ENCODE data around the gene ITPR2.

The ITPR2 gene

DNA sequence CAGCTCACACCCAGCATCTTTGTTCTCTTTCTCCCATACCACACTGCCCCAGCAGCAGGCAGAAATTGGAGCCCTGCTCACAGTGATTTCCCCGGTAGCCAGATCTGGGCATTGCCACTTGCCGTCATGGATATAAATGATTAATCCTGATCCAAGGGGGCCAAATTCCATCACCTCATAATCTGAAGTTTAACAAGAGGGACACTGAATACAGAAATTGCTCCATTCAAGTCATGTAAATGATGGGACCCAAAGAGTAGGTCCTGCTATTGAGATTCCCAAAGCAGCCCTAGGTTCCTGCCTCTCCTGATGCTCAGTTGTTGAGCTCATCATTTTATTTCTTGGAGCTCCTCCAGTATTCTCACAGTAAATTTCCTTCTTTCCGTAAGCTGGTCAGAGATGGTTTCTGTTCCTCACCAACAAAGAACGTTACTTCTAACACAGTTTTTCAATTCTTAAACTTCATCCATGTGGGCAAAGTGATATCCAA lies 11.7 kb downstream of the ITPR2 start:
- no peak for DNase-seq (ENCODE audit: low read depth)

DNA sequence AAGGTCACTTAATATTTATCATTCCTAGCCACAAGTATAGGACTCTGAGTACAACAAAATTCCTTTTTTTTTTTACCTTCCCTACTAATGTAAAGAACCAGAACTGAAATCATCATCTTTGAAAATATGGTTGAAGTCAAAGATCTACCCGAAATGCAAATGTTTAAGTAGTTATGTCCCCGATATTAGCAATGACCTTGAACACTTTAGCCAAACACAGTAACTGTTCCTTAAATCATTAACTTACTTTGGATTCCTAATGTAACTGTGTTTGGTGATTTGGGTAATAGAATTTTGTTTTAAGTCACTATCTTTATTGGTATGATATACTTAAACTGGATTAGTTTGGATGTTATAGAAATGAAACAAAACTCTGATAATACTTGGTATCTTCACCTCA lies 14.4 kb downstream of the ITPR2 start:
- DNase-seq (ENCODE audit: low read depth) = no peak

DNA sequence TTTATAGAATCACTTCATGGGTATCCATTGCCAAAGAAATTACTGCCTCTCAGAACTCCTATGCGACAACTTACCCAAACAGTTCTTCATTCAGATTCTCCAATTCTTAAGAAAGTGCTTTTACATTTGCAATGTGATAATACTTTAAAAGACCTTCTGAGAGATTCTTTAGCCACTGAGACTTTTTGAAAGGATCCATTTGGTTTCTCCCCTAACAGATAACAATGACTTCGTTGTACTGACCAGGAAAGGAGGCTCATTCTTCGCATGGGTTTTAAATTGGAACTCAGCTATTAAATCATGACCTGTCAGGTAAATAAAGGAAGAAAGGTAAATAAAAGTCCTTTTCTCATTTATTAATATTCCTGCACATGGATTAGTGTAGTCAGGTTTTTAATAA lies 14.8 kb downstream of the ITPR2 start:
- no peak for DNase-seq (ENCODE audit: low read depth)

DNA sequence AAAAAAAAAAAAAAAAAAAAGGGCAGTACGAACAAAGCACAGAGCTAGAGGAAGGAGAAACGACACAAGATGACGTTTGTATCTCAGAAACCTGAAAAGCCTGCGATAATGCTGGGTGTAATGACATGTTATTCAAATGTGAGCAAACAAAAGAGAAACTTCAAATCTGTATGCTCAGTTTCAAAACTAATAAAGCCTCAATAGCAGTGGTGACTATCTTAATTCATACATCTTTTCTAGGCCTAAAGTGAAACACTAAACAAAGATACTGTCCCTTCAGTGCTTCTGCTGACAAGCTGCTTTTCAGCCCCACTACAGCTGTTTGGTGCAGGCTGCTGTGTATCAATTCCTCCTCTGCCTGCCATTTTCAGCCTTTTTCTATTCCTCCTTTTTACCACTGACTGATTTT lies 15.8 kb downstream of the ITPR2 start:
- DNase-seq (ENCODE audit: low read depth) = no peak

DNA sequence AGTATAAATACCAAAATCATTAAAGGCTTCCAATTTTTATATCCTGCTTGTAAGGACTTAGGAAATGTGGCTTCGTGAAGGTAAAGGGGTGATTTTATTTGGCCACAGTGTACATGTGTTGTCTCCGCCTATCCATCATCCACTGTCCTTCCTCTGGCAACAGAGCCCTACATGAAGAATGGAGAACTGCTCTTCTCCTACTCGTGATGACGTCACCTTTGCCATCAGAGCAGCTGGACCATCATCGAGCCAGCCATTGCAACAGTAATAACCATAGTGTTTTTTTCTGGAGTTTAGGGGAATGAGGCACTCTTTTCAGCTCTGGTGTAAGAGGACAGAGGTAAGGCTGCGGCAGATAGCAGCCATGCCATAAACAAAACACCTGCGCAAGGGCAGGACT lies 19.2 kb downstream of the ITPR2 start:
- no peak for DNase-seq (ENCODE audit: low read depth)

DNA sequence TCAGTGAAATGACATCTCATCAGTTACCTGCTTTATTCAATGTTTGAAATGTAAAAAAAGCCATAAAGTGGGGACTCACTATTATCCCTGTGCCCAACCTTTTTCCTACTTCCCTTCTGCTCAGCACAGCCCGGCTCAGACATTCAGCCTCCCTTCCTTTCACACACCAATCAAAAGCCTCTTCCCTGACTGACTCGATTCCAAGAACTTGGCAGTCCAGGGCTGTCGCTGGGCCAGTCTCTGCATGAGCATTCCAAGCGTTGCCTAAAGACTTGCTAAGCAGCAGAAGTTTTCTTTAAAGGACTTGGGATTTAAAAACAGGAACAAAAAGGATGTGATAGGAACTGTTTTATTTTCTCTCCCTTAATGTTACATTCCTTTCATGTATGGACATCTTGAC lies 22.7 kb downstream of the ITPR2 start:
- DNase-seq (ENCODE audit: low read depth) = no peak

DNA sequence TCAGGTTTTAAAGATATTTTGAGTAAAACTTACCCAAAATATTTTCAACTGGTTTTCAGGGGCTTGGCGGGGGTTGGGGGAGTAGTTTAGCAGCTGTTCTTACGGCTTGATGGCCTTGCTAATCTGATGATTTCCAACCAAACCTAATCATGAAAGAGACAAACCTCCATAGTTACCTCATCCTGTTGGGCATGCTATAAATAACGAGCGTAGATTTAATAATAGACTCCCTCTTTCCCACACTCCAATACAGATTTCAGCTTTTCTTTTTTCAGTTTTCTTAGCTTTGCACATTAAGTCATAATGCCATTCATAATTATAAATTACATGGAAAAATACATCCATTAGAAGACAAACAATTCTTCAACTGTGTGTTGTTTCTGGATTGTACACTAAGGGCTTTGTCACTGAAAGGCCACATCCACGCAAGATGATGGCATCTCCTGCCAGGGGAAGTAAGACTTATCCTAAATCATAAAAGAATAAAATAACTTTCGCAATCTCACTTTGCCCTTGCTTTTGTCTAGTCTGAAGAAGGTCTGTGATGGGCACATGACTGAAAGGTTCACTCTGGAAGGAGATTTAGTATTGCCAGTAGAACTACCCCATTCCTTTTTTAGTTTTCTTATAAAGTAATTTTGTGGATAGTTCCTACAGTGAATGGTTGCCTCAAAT lies 23.2 kb downstream of the ITPR2 start:
- no peak for DNase-seq (ENCODE audit: low read depth)

DNA sequence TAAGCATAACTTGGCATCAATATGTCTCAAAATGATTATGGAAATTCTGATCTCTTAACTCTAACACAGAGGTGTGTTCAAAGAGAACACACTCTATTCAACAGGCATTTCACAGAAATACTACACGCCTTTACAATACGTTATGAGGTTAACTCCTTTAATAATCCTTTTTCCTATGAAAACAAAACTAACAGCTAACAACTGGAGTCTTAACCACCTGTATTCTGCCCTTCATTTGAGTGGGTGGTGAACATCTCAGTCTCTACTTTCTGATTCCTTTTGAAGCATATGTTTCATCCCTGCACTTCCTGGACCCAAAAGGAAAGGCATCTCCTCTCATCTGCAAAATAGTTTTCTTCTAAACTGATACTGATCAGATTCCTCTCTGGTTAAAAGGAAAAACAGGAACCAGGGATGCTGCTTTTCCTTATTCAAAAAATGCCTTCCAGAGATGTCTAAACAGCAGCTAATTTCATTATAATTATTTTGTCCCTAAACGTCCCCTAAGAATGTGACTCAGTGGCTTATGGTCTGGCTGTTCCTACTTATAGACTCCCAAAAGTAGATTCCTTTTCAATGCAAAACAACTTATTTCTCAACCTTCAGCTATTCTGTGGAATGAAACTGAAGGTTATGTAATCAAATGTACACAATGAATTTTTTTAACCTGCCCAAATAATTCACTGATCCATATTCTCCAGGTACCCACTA lies 24.1 kb downstream of the ITPR2 start:
- no peak for DNase-seq (ENCODE audit: low read depth)

DNA sequence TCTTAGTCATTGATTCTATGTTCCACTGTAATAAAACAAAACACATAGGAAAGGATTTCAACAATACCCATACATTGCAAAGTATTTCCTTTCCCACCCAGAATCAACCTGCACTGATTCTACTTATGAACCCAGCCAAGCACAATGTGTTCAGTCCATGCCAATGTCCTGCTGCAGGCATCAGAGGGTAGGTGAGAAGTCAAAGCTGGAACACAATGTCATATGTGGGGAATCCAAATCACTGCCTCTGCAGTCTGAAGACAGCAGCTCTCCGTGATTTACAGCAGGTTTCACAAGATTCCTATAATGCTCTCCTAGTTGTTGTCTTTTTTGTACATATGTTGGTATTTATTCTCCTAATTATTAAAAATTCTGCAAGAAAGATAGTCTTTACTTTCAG lies 25.7 kb downstream of the ITPR2 start:
- no peak for DNase-seq (ENCODE audit: low read depth)

DNA sequence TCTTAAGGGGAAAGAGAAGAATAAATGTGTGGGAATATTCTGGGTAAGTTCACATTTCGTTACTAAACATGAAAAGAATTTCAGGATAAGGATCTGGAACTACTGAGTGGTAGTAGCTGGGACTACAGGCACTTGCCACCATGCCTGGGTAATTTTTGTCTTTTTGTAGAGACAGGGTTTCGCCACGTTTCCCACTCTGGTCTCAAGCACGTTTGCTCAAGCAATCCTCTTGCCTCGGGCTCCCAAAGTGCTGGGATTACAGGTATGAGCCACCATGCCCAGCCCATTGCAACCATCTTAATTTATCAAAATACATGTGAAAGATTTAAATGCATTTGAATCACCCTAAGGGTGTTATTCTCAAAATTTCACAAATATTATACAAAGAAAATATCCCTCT lies 26.4 kb downstream of the ITPR2 start:
- no peak for DNase-seq (ENCODE audit: low read depth)

DNA sequence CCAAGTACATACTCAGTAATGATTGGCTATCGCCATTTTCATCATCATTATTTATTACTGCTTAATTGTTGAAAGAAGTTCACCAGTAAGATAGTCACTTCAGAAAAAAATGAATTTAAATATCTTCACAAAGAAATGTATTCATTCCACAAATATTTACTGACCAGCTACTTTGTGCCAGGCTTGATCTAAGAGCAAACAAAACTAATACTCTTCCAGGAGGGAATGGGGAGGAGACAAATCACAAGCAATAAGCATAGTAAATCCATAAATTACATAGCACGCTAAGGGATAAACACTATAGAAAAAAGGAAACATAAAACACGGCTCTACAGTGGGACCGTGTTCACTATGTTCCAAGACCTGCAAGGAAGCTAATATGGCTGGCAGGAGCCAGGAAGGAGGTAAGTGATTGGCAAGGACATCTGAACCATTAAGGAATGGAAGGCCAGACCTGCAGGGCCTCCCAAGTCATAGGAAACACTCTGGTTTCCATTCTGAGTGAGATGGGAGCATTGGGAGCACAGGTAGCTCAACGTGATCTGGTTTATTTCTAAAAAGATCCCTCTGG lies 27.5 kb downstream of the ITPR2 start:
- DNase-seq (ENCODE audit: low read depth) = no peak

DNA sequence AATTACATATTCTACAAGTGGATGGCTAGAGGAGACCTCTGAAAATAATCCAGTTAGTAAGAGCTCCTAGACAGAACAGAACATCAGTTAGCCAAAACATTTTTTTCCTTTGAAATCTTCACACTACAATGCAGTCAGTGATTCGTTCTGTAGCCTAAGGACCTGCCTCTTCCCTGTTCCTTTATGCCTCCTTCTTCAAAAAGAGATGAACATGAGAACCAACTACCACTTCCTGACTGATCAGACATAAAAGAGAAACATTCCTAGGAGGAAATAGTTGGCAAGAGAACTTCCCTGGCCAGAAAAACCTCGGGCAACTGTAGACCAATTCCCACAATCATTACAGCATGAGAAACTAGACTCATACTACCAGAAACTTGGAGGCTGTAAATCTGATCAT lies 29.4 kb downstream of the ITPR2 start:
- no peak for DNase-seq (ENCODE audit: low read depth)

DNA sequence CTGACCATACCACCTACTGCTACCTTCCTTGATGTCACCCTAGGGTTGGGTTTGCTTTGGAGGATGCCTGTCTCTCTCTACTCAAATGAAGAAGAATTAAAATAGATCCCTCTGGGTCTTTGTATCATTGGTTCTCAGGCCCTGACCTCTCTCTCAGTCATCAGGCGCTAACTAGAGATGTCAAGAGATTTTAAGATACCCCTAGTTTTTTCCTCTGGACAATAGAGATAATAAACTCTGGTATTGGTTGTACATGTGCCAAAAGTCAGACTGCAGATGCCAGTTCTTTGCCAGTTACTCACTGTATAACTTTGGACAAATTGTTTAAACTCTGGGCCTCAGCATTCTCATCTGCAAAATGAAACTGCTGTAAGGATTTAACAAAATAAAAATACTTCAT lies 31.5 kb downstream of the ITPR2 start:
- no peak for DNase-seq (ENCODE audit: low read depth)

DNA sequence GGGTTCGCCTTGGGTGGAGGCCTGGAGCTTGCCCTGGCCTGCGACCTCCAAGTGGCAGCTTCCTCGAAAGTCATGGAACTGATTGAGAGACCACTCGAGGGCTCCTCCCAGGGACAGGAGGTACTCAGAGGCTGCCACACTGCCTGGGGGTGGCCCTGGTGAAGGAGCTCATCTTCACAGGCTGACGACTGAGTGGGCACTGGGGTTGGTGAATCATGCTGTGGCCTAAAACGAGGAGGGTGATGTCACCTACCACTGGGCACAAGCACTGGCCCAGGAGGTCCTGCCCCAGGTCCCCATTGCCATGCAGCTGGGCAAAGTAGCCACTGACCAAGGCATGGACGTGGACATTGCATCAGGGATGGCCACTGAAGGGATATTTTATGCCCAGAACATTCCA lies 32.1 kb downstream of the ITPR2 start:
- no peak for DNase-seq (ENCODE audit: low read depth)

DNA sequence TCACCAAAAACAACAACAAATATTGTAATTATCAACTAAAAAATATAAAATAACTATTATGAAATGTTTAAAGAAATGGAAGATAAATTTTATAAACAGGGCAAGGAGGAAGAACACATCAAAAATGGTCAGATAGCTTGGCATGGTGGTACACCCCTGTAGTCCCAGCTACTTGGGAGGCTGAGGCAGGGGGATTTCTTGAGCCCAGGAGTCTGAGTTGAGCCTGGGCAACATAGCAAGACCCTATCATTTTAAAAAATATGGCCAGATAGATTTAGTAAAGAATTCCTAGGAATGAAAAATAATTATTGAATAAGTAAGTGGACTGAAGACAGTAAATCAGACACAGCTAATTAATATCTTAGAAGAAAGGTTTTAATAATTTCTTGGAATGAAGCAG lies 32.6 kb downstream of the ITPR2 start:
- no peak for DNase-seq (ENCODE audit: low read depth)

DNA sequence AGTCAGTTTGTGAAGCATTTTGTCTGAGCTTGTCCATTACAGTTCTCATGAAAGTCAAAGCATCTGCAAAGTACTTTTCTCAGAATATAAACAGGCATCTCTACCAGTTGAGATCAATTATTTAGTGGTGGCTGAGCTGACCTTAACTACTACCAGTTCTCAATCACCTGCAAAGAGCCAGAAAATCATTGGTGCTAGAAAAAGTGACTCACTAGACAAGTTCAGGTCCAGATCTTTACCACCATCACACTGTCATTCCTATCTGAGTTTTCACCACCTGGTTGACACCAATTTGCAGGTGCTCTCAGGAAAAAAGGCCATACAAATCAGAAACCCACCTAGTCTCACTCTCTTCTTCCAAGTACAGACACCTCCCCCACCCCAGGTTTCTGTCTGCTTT lies 33.3 kb downstream of the ITPR2 start:
- no peak for DNase-seq (ENCODE audit: low read depth)

DNA sequence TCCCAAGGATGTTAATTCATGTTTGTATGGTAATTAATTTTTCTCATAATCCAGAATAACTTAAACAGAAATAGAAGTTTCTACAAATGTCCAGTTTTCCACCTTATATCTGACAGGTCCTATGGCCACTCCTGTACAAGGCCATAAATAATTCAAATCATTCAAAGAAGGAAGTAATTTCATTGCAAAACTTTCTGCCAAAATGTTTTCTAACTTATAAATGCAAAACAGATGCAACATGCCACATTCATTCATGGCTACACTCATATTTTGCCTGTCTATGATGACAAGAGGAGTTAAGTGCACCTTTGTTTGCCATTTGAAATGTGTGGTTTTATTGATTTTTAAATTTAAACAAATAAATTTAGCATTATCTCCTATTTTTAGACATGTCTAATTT lies 34.4 kb downstream of the ITPR2 start:
- no peak for DNase-seq (ENCODE audit: low read depth)

DNA sequence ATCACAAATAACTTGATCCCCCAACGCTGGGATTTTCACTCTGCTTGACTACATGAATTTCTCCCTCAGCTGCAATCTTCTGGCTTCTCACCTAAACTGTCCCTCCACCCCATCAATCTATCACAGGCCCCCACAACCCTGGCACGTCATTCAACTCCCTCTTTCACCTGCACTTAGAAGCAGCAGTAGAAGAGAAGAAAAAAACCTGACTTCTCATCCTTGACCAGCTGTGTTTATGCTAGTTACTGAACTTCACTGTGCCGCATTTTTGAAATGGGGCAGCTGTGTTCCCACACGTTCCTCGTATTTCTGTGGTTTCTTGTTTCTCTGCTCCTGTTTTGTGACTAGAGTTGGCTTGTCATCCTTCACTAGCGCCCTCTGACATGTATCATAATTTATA lies 35.0 kb downstream of the ITPR2 start:
- no peak for DNase-seq (ENCODE audit: low read depth)

DNA sequence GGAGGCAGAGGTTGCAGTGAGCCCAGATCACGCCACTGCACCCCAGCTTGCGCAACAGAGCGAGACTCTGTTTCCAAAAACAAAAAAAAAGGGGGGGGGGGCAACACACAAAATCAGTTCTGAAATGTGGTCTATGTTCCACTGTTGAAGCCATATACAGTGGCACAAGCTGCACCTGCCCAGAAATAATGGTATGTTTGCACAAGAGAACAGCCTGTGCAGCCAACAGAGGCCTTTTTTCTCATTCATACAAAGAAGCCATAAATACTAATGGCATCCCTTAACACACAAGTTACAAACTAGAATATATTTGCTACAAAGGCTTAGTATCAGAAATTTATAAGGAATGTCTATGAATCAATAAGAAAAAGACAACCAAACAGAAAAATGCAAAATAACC lies 37.1 kb downstream of the ITPR2 start:
- no peak for DNase-seq (ENCODE audit: low read depth)

DNA sequence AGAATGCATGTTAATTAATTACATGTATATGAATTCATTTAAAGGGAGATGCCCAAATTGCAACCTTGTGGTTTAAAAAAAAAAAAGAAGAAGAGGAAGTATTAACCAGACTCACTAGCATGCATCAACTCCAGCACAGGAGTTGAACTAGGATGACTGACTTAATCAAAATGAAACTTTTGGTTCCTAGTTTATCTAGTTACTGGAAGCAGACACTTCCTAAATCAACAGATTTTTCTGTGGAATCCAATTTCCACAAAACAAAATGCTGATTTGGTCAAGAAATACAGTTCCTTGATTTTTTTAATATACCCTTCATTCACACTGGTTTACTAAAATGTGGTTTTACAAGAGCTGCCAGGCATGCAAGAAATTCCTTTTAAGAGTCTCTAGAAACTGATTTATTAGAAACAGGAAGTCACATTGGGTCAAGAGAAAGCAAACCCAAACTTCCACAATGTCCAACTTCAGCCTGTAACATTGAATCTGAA lies 41.6 kb downstream of the ITPR2 start:
- no peak for DNase-seq (ENCODE audit: low read depth)

DNA sequence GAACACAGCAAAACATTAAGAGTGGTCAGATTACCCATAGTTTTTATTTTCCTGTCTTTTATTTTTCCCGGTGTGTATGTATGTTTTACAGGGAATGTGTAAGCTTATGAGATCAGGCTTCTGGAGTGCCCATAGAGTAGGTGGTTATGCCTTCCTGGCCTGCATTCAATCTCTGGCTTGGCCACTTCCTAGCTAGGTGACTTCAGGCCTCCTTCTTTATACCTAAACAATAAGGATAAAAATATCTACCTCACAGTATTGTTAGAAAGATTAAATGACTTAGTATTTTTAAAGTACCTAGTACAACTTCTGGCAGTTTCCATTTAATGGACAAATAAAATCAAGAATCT lies 42.4 kb downstream of the ITPR2 start:
- DNase-seq (ENCODE audit: low read depth) = no peak

DNA sequence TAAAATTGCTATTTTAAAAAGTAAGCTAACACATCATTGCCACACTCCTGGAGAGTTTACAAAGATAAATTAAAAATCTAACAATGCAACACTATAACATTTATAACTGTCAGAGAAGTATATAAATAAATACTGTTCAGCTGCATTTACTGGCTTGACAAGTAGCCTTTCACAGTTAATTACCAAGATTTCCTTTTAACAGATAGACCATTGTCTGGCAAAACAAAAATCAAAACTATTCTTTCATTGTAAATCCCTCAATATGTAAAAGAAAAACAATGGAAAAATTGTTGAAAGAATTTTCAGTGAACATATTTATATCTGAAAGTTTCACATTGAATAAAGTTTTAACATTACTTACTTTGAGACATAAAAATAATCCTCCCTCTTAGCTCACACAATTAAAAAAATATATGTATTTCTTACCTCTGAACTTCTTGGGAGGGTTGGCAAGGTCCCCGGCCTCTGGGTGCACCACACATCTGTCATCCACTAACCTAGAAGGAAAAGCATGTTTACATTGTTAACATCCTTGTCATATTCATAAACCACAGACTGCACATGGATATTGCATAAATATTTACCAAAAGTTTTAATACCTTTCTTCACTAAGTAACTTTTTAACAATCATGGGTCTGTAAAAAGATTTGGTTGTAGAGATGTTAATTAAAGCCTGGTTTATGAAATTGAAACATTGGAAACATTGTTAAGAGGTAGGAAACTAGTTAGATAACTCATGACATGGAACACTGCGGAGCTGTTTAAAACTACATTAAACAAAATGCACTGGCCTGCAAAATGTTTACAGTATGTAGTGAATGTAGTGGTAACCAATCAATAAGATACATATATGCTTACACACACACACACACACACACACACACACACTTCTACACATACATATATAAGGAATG lies 43.0 kb downstream of the ITPR2 start:
- no peak for DNase-seq (ENCODE audit: low read depth)

Data from activated T-helper 1 cell treated with Interleukin-2 at 50 U/mL for 16 hours (primary cell).